DMS153 treated with DMSO at 0.1 percent for 48 hours (cell line): Measurements from ENCODE around the gene TEPSIN.

Experiments used
- DNase-seq: peaks from one replicate; lab custom pipeline; 2025; ENCODE audit not compliant: unreplicated experiment; lab: John Stamatoyannopoulos, UW

The TEPSIN gene

DNA sequence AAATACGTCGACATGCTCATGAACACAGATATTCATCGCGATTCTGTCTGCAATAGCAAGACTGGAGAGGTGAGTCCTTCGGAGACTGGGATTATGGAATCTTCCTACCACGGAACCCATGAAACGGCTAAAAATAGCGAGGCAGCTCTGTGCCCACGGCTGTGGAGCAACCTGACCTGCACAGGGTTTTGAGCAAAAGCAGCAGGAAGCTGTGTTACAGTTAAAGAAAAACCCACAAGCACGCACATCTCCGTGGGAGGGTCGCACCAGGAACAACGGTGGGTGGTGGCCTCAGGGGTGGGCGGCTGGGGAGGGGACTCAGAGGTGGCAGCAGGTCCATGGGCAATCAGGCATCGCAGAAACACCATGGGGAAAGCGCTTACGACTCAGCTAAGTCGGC is 31.4 kb upstream of the TEPSIN start:
- no peak for DNase-seq

DNA sequence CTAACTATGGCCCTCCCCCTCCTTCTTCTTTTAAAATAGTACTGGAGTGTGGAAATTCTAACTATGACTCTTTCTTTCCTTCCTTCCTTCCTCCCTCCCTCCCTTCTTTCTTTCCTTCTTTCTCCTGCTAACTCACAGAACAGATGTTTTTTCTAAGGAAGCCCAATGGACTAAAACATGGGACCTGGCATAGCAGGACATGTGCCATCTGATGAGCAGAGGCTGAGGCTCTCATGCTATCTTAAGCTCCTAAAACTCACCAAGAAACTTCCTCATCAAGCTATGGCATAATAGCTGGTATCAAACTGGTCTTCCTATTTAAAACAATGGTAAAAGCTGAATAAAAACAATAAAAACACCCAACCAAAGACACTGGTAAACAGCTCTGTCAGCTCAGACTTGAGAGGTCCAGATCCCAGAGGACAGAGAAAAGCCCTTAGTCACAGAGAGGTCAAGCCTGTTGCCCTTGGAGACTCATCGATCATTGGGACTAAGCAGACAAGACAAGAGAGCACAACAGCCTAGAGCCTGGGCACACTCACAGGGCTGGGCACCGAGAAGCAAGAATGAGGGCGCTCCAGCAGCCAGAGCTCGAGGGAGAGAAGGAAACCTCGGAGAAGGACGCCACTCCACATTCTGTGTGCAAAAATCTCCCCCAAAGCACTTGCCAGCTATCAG is 28.7 kb upstream of the TEPSIN start:
- no peak for DNase-seq

DNA sequence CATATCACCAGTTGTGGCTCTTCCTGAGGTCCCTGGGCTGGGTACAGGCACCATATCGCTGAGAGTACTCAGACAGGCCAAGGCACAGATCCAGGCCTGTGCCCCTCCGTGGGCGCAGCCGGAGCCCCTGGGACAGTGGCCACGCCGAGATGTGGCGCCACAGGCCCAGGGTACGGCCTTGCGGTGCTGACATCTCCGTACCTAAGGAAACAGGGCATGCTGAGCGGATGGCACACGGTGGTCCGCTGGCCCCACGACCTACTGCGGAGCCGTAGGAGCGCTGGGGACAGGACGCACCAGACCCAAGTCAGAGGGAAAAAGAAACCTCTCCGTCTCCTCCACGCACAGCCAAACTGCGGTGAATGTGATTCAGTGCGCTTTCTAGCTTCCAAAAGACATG is 26.7 kb upstream of the TEPSIN start:
- DNase-seq: no peak

DNA sequence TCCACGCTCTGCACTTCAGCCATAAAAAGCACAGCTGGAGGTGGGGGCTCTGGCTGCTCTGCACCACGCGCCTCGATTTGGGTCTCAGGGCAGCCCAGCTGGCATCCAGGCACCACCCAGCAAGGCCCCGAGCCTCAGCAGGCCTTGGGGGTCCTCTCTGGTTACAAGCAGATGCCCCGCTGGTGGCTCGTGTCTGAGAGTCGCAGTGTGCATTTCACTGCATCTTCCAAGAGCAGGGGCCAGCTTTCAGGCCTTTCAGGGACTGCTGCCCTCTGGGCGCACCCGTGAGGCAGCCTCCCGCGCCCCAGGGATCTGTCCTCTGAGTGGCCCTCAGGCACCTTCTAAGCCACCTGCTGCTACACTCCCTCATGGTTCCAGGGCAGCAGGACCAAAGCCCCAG is 25.8 kb upstream of the TEPSIN start:
- DNase-seq: no peak

DNA sequence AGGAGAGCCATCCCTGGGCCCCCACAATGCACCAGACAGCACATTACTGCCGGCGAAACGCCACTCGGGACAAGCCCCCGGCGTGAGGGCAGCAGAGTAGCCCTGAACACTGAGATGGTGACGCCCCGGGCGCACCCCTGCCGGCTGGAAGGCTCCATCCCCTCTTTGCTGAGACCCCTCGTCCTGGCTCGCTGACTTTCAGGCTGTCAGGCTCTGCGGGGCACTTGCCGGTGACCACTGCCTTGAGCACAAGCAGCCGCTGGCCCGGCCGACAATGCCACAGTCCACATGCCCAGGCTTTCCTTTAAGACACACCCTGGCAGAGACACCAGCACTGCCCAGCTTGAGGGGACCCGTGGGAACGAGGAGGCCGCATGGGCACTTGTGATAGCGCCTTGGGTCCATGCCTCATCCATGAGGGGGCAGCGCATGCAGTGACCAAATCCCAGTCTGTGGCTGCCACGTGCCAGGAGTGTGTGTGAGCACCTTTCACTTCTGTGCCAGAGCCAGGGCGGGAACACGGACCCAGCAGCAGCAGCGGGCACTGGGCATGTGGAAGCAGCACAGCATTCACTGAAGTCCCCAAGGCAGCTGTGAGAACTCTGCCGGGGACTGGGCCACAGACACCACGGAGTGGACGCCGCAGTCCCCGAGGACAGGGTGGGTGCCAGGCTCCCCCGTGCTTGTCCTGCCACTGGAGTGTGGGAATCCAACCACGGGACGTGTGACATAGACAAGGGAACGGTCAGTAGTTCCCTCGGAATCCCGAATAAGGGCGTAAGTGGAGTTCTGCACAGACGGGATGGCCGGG is 24.7 kb upstream of the TEPSIN start:
- DNase-seq: no peak

DNA sequence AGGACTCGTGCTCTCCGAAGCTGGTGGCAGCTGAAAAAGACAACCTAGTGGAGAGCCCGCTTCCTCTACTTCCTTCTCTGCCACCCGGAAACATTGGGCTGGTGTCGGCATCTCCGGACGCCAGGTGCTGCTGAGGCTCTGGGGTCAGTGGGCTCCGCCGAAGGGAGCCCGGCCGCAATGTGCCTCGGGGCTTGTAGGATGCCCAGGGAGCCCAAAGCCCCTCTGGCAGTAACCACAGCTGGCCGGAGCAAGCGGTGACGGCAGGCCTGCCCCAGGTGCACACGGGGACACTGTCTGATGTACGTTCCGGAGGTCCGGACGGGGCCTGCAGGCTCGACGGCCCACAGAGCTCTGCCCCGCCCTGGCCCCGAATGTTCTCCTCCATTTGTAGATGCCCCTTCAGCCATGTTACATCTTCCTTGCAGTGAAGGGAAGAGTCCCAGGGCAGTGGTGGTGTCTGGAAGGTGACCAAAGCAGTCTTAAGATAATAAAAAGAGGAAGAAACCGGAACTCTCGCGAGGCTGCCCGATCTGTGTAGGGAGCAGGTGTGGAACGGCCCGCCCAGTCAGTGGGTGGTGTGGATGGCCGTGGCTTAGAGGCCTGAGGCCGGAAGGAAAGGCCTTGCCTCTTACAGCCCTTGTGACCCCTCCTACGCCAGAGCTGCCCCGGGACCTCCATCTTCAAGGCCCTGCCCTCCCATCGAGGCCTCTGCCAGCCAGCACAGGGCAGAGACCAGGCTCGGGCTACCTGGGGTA is 22.9 kb upstream of the TEPSIN start:
- DNase-seq: no peak

DNA sequence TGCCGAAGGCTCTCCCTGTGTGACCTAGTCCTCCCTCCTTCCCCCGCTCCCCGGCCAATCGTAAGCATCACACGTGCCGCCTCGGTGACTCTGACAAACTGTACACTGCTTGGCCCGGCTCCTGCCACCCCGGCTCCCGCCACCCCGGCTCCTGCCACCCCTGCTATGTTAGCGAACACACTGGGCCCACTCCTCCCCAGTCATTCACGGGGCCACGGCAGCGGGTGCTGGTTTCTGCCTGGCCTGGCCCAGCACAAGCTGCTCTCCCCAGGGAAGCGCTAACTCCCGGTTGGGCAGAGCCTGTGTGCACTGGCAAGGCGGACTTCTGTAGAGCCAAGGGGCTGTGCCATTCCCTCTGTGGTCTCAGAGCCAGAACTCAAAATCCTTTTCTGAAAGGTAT is 22.2 kb upstream of the TEPSIN start:
- no peak for DNase-seq

DNA sequence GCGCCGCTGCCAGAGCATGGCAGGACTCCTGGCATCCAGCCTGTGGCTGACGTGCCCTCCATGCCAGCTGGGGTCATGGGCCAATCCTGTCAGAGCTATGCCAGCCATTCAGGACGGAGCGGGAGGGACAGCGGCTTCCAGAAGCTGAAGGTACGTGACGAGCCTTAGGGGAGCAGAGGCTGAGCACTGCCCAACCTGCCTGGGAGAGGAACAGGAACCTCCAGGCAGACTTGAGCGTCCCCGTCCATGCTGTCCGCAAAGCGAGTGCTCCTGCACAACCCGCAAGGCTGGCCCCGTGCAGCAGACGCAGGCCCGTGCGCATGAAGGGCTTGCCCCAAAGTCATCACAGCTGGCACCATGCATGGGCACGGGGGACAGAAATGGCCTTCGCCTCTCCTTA is 21.8 kb upstream of the TEPSIN start:
- DNase-seq: no peak

DNA sequence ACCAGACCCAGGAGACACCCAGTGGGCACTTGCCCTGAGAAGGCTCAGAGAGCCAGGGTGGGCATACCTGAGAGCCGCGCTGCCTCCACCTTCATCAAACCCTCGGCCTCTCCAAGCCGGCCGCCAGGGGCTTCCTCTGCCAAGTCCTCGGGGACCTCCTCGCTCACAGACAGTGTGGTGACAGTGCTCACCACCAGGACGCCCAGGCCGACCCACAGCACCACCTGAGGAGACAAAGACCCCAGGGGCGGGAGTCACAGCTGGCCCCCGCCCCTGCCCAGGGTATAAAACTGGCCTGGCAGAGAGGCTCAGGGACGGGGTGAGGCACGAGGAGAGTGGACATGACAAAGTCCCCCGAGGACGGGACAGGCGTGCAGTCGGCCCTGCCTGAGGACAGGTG is 21.3 kb upstream of the TEPSIN start:
- no peak for DNase-seq

DNA sequence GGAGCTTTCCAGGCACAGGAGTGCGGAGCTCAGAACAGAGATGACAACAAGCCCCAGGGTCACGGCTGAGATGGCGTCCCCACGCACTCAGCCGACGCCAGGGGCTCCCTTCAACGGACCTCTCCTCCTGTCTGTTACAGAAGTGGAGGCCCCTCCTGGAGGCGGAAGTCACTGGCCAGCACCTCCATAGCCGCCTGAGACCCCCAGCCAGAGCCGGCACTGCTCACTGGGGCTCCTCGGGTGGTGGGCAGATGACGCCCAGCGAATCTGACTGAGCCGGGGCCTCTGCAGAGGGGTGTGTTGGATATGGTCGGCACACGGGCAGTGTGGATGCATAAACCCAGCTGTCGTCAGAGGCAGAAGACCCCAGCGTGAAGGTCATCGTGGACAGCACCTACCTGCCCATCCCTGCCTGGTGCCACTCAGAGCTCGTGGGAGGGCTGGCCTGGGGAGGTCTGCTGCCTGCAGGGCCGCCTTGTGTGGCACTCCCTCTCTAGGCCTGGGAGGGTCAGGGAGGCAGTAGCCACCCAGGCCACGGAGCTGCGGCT is 20.3 kb upstream of the TEPSIN start:
- DNase-seq: no peak

DNA sequence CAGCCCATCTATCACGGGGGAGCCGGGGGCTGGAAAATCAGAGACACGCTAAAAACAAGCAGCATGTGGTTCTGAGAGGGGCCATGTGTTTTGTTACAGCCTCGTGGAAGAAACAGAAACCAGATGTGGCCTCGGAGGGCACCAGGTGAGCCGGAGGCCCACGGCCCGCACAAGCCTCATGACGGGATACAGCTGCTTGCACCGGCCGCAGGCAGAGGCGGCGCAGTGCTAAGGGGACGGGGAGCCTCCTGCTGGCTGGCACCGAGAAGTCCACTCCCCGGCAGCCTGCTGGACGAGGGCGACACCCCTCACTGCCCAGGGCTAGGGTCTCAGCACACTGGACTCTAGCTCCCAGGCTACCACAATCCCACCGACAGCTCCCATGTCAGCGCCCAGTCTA is 19.4 kb upstream of the TEPSIN start:
- no peak for DNase-seq

DNA sequence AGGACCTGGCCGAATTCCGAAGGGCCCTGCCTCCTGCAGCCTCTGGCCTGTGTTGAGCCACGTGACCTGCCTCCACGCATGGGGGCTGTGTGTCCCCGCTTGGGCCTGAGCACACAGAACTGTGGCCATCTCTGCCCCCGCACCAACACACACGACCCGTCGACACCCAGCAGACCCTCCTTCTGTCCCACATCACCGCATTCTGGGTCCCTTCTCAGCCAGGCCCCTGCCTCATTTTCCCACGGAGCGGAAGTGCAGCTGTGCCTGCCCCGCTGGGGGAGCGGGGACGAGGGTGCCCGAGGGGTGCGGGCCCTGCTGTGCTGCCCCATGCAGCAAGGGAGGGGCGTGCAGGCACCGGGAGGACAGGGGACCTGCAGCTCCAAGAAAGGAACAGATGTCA is 18.7 kb upstream of the TEPSIN start:
- no peak for DNase-seq

DNA sequence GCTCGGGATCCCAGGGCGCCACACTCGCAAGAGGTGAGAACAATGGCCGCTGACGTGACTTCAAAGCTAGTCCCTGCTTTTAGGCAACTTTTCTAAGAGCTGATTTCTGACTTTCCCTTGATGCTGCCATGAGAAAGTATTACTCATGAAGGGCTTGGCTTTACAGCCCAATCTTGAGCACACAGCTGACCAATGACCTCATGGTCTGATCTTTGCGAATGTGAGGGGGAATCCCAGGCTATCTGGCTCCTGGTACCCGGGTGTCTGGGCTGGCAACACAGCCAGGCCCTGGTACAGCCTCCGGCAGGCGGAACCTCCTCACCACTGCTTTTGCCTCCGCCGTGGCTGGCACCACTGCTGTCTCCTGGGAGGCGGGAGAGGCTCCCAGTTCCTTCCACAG is 17.8 kb upstream of the TEPSIN start:
- no peak for DNase-seq

DNA sequence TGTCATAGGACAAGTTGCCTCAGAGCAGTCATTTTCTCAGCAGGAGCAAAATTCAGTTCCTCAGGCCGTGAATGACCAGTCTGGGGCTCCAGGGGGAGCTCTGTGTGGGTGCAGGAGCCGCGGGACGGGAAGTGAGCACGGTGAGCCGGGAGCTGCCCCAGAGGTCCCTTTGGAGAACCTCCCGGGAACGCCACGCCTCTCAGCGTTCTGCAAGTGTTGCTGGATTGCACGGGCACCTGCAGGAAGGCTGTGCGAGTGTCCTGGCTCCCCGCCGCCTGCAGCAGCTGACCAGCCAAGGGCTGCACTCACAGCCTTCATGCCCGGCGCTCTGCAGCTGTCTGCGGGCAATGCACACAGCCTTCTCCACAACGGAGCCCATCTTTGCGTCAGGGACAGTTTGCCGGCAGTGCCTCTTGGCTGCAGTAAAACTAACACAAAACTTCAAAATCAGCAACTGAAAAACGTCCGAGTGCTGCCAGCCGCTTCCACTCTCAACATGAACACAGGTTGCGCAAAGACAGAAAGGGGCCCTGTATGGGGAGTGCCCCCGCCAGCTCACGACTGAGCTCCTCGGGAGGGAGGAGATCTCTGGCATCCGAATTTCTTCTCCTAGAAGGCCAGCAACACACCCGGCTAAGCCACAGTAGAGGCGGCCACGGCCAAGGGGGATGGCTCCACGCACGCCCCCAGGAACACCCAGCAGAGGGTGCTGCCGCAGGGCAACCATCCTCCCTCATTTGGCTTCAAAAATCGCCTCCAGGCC is 16.3 kb upstream of the TEPSIN start:
- DNase-seq: peak; percentile 84

DNA sequence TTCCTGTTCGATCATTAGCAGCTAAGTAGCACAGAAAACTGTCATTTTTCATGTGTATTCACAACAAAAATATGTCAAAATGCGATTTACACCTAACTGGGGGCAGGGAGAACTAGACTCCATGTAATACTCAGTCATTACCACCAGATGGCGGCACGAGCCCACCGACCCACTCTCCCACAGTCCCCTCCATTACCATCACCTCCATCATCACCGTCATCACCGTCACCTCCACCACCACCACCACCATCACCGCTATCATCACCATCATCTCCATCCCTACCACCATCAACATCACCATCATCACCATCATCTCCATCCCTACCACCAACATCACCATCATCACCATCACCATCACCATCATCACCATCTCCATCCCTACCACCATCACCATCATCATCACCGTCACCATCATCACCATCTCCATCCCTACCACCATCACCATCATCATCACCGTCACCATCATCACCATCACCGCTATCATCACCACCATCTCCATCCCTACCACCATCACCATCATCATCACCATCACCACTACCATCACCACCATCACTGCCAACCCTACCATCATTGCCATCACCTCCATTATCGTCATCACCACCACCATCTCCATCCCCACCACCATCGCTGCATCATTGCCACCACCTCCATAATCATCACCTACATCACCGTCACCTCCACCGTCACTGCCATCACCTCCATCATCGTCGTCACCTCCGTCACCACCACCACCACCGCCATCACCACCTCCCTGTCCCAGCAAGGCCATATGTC is 14.7 kb upstream of the TEPSIN start:
- peak; percentile 26 for DNase-seq

DNA sequence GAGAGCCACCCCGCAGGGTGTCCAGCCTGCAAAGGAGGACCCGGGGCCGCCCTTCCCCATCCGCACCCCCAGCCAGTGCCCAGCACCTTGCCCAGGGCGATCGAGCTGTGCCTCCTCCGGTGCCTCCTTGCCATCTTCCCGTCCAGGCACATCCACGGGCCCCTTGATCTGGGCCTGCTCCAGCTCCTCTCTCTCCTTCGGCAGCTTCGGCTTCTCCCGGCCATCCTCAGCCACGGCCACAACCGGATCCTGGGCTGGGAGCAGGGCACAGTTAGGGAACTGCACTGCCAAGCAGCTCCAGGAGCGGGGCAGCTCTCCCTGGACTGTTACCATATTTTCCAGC is 14.1 kb upstream of the TEPSIN start:
- no peak for DNase-seq

DNA sequence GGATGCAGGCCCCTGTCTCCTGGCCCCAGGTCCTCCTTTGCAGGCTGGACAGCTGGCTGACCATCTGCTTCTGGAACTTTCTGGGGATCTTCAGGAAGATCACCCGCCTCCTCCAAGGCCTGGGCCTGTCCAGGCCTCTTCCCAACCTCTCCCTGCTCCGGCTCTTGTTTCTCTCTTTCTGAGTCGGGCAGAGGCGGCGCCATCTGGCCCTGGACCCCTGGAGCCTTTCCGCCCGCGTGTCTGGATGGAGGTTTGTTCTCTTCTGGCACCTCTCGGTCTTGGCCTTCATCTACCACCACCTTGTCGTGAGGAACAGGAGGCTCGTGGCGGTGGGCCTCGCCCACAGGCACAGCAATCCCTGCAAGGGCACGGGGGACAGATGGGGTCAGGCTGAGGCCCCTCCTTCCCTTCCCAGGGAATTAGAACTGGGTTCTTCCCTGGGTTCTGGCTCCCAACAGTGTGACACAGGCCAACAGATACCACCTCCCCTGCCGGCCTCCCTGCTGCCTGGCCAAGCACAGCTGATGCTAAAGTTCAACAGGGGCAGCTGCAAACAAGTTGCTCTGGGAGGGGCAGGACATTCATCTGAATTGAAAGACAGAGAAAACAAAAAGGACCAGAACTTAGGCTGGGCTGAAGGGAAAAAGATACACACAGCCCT is 13.6 kb upstream of the TEPSIN start:
- DNase-seq: no peak

DNA sequence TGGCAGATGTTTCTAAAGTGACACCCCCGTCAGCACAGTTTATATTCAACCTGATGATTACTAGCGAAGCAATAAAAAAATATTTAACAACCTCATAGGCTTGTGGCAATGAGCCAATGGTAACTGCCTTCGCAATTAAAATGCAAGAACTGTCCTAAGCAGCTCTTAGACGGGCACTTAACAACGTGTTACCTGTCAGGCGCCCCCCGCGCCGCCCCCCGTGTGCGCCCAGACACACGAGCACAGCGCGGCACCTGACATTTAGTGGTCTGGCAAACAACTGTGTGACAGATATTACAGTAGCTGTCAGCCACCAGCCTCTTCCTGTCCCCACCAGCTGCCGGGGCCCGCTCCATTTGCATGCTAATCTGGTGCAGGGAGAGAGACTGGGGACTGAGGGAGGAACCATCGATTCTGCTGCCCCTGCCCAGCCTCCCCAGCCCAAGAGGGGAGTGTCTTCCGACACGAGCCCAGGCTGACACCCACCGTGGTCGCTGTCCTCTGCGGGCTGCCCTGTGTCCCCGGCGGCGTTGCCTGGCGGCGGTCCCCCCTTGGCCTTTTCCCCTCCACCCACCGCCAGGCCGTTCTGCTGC is 12.9 kb upstream of the TEPSIN start:
- peak; percentile 98 for DNase-seq

DNA sequence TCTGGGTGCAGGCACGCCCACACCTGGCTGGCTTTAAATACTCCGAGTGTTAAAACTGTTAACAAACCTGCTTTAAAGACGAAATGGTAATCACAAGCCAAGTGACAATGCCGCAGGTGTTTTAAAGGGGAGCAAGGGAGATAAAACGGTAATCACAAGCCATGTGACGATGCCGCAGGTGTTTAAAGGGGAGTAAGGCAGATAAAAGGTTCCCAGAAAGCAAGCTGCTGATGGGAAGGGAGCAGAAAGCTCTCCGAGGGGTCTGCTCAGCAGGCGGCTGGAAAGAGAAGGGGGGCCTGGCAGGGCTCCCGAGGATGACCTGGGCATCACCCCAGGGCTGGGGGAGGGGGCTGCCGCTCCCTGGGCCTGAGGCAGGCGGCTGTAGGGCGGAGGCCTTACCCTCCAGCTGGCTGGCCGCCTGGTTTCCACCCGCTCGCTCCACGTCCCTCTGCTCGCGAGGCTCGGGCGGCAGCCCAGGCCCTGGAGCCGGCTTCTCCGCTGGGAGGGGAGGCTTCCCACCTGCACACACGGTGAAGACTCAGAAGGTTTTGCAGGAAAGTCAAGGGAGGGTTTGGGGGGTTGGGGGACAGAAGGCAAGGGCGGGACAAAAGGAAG is 12.3 kb upstream of the TEPSIN start:
- peak; percentile 93 for DNase-seq
